Endothelial cell (in vitro differentiated cells): ENCODE results near the gene LRRC74A. TPM values are rescaled to one million over a fixed set of nuclear protein-coding genes. Genes with fewer than 3 reads are reported as not detected.
A peak's percentile ranks its signal among the peaks of the same experiment; 100 is the strongest.

Experiments used
- DNase-seq: peaks from one replicate; pipeline ENCODE4 v3.0.0; 2021; ENCODE audit warnings: low spot score
- H3K27ac Mint-ChIP-seq: one replicate; pipeline ENCODE4 v1.8.0; 2021; ENCODE audit warnings: mixed read lengths, inconsistent platforms; ENCODE audit not compliant: unreplicated experiment
- H3K27me3 Mint-ChIP-seq: one replicate; pipeline ENCODE4 v1.8.0; 2021; ENCODE audit warnings: mild to moderate bottlenecking, moderate library complexity, mixed read lengths, inconsistent platforms; ENCODE audit not compliant: unreplicated experiment
- H3K36me3 Mint-ChIP-seq: one replicate; pipeline ENCODE4 v1.8.0; 2021; ENCODE audit warnings: mild to moderate bottlenecking, low read depth, mixed read lengths, inconsistent platforms; ENCODE audit not compliant: unreplicated experiment
- H3K4me1 Mint-ChIP-seq: one replicate; pipeline ENCODE4 v1.8.0; 2021; ENCODE audit warnings: mild to moderate bottlenecking, mixed read lengths, inconsistent platforms; ENCODE audit not compliant: unreplicated experiment
- H3K4me3 Mint-ChIP-seq: one replicate; pipeline ENCODE4 v1.8.0; 2021; ENCODE audit warnings: mild to moderate bottlenecking, mixed read lengths, inconsistent platforms; ENCODE audit not compliant: unreplicated experiment
- H3K9me3 Mint-ChIP-seq: one replicate; pipeline ENCODE4 v1.8.0; 2021; ENCODE audit warnings: mixed read lengths, inconsistent platforms; ENCODE audit not compliant: unreplicated experiment
- CTCF ChIP-seq: fragments of 200-600 bp; sonication (generic); IDR thresholded peaks from one replicate; pipeline ENCODE4 v1.5.0; 2021; ENCODE audit warnings: antibody characterized with exemption; ENCODE audit not compliant: unreplicated experiment
- total RNA-seq: library from RNA; stranded (reverse); fragmentation: NEBNext Ultra II Directional; extraction: Animal tissue kit (Norgen Biotek cat#: 25700); gene quantifications from one replicate; pipeline ENCODE4 v1.2.1, GENCODE V29; 2021; ENCODE audit not compliant: unreplicated experiment

LRRC74A gene
- total RNA-seq, 1 donor from 2014 or later, result not detected

- Mint-ChIP-seq H3K27ac (no peak overlapping the region), H3K9me3 (no peaks in the 10 kb centered on the region), H3K27me3 (peaks cover 10% of the 10 kb centered on the region), H3K36me3 (no peaks in the 10 kb centered on the region), H3K4me3 (no peak overlapping the region), H3K4me1 (peaks cover 6% of the 10 kb centered on the region)
- DNase-seq, result no peak
- TF ChIP-seq CTCF, result no peak
These were observed 56.4 kb downstream of the LRRC74A start for GRCh38 chr14:76882651-76883050.

GRCh38 chr14:76883447-76883846 is 57.2 kb downstream of the LRRC74A start:
- no peak for DNase-seq
- Mint-ChIP-seq H3K27me3 (peaks cover 8% of the 10 kb centered on the region), H3K36me3 (no peaks in the 10 kb centered on the region), H3K4me1 (peaks cover 6% of the 10 kb centered on the region), H3K9me3 (no peaks in the 10 kb centered on the region), H3K4me3 (no peak overlapping the region), H3K27ac (peak overlapping the region; percentile 43)
- TF ChIP-seq CTCF, result no peak

GRCh38 chr14:76884394-76884793 is 58.2 kb downstream of the LRRC74A start:
- DNase-seq, result no peak

GRCh38 chr14:76884853-76885276 is 58.7 kb downstream of the LRRC74A start:
- Mint-ChIP-seq H3K27ac (no peak overlapping the region), H3K4me1 (peaks cover 6% of the 10 kb centered on the region), H3K36me3 (no peaks in the 10 kb centered on the region), H3K9me3 (no peaks in the 10 kb centered on the region), H3K4me3 (no peak overlapping the region), H3K27me3 (peaks cover 11% of the 10 kb centered on the region)
- no peak for DNase-seq
- no peak for TF ChIP-seq CTCF

More at GRCh38 chr14:76884394-76884793, 58.2 kb downstream of the LRRC74A start:
- no peak overlapping the region for H3K27ac Mint-ChIP-seq
- no peak overlapping the region for H3K4me3 Mint-ChIP-seq
- H3K4me1 Mint-ChIP-seq, result peaks cover 6% of the 10 kb centered on the region
- no peak for TF ChIP-seq CTCF
- H3K9me3 Mint-ChIP-seq, result no peaks in the 10 kb centered on the region
- H3K27me3 Mint-ChIP-seq, result peaks cover 8% of the 10 kb centered on the region
- no peaks in the 10 kb centered on the region for H3K36me3 Mint-ChIP-seq

- Mint-ChIP-seq H3K4me1 (peaks cover 6% of the 10 kb centered on the region), H3K9me3 (no peaks in the 10 kb centered on the region), H3K4me3 (no peak overlapping the region), H3K27me3 (peaks cover 11% of the 10 kb centered on the region), H3K27ac (no peak overlapping the region), H3K36me3 (no peaks in the 10 kb centered on the region)
- TF ChIP-seq CTCF, result no peak
- DNase-seq, result no peak
These were observed 61.0 kb downstream of the LRRC74A start for GRCh38 chr14:76887191-76887590.
